Measurements from ENCODE around the gene ANGEL1.

GRCh38 chr14:76784266-76784874, 28.3 kb downstream of the ANGEL1 start:
- TF ChIP-seq POLR2AphosphoS5 (IDR thresholded peaks at IDR 0.05; ENCODE audit: low read depth, low read length) = no peak
- TF ChIP-seq CTCF (IDR thresholded peaks at IDR 0.05; ENCODE audit: control extremely low read depth in 1 of 3, insufficient read depth in 1 of 3, low read depth in 1 of 3, low read length in 3 of 3) = no peak

Measured in H1 (cell line).